Measurements from ENCODE around the gene TDG. TPM values are rescaled to one million over a fixed set of nuclear protein-coding genes. Genes with fewer than 3 reads are reported as not detected.
"Not testable (repeated sequence)": the region's sequence is repeated elsewhere in the genome, so short reads cannot be mapped to it uniquely, and the experiment has no call there.

The TDG gene
- polyA plus RNA-seq, 2 of the 4 experiments (the other 2 are of a cell fraction) = 28.7 to 65.4 TPM

DNA sequence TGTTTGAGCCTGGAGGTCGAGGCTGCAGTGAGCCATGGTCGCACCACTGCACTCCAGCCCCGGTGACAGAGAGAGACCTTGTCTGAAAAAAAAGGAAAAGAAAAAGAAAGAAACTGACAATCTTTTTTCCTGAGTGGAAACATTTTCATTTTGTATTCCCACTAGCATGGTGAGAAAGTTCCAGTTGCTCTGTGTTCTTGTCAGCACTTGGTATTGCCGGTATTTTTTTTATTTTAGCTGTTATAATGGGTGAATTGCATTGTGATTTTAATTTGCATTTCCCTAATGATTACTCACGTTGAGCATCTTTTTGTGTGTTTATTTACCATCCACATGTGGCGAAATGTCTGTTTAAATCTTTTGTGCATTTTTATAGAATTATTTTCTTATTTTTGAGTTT is 58.7 kb downstream of the TDG start:
- peak; percentile 67 for TF ChIP-seq ZFP36 (IDR thresholded peaks at IDR 0.05; ENCODE audit: borderline replicate concordance, partially characterized antibody)
- no peak for TF ChIP-seq HMGXB4 (CRISPR knock-in tag; IDR thresholded peaks at IDR 0.05; ENCODE audit: borderline replicate concordance)
- Histone ChIP-seq H3K4me1 (no peaks in the 10 kb centered on the region), H3K4me2 (no peak overlapping the region), H3K4me3 (no peak overlapping the region), H3K27ac (no peak overlapping the region), H3K9me3 (peaks cover 13% of the 10 kb centered on the region)
- DNase-seq (ENCODE audit: low read depth in 1 of 2, low spot score in 1 of 2) (no peak), FAIRE-seq (no peak), ATAC-seq (no peak)
- CTCF ChIA-PET = interaction anchor here (1.0 to 1.1 kb wide), 2 partner anchors 10 to 85 kb away, joined by 3 read pairs; no protein-coding TSS in a partner anchor
- POLR2A ChIA-PET = no interaction called here
- WGBS (ENCODE audit: missing lambda C conversion rate) = 58% methylated on average over 6 of the region's 6 CpGs

- Histone ChIP-seq H3K4me3 (no peak overlapping the region), H3K9me3 (peaks cover 13% of the 10 kb centered on the region), H3K27ac (no peak overlapping the region), H3K4me1 (no peaks in the 10 kb centered on the region), H3K4me2 (no peak overlapping the region)
- ATAC-seq = no peak
- TF ChIP-seq EP300 (IDR thresholded peaks at IDR 0.05) (no peak), KDM1A (IDR thresholded peaks at IDR 0.05; ENCODE audit: low read depth) (no peak), MAZ (IDR thresholded peaks at IDR 0.05; ENCODE audit: borderline replicate concordance, low read depth, low read length) (no peak), EHMT2 (IDR thresholded peaks at IDR 0.05; ENCODE audit: low read depth) (no peak), BHLHE40 (IDR thresholded peaks at IDR 0.05; ENCODE audit: low read depth, low read length) (no peak), CBX2 (IDR thresholded peaks at IDR 0.05; ENCODE audit: borderline replicate concordance, low read depth) (no peak), HDAC2 (IDR thresholded peaks at IDR 0.05) (no peak), JUNB (IDR thresholded peaks at IDR 0.05) (no peak), MYC (IDR thresholded peaks at IDR 0.05; ENCODE audit: borderline replicate concordance, low read length) (no peak), ZNF302 (CRISPR knock-in tag; IDR thresholded peaks at IDR 0.05) (no peak), CEBPB (IDR thresholded peaks at IDR 0.05) (no peak), FOXS1 (CRISPR knock-in tag; IDR thresholded peaks at IDR 0.05) (no peak)
- no peak for DNase-seq (ENCODE audit: low read depth in 1 of 2, low spot score in 1 of 2)
- POLR2A ChIA-PET = no interaction called here
- CTCF ChIA-PET = interaction anchor here (0.6 kb wide), 1 partner anchor 11 kb away, joined by 3 read pairs; no protein-coding TSS in a partner anchor
- 83% methylated on average over 2 of the region's 2 CpGs for WGBS (ENCODE audit: missing lambda C conversion rate)
- no peak for FAIRE-seq
These were observed 60.1 kb downstream of the TDG start for GRCh38 chr12:104025771-104026170.

GRCh38 chr12:104026841-104027599 is 61.3 kb downstream of the TDG start:
- Histone ChIP-seq H3K4me3 (no peak overlapping the region), H3K4me2 (no peak overlapping the region), H3K9me3 (peaks cover 13% of the 10 kb centered on the region), H3K27ac (no peak overlapping the region), H3K4me1 (no peaks in the 10 kb centered on the region)
- FAIRE-seq (no peak), DNase-seq (ENCODE audit: low read depth in 1 of 2, low spot score in 1 of 2) (no peak), ATAC-seq (no peak)
- TF ChIP-seq TFCP2L1 (CRISPR knock-in tag; IDR thresholded peaks at IDR 0.05) (no peak), HOXB5 (CRISPR knock-in tag; IDR thresholded peaks at IDR 0.05) (no peak), POLR2A (IDR thresholded peaks at IDR 0.05; ENCODE audit: low read length) (no peak), SMC3 (IDR thresholded peaks at IDR 0.05) (no peak)
- WGBS (ENCODE audit: missing lambda C conversion rate) = 46% methylated on average over 5 of the region's 5 CpGs
- ChIA-PET CTCF (interaction anchor here (1.6 to 1.8 kb wide), 2 partner anchors 13 to 15 kb away, joined by 3 to 6 read pairs; no protein-coding TSS in a partner anchor), POLR2A (interaction anchor here (1.2 kb wide), 1 partner anchor 97 kb away, joined by 4 read pairs; the partner anchor contains the start of gene HSP90B1)

GRCh38 chr12:104030596-104030995 is 64.9 kb downstream of the TDG start:
- H3K4me1 ChIP-seq; POLR2A ChIA-PET; H3K4me2 ChIP-seq; H3K27ac ChIP-seq; H3K9me3 ChIP-seq; FAIRE-seq; DNase-seq (ENCODE audit: low read depth in 1 of 2, low spot score in 1 of 2); H3K4me3 ChIP-seq; CTCF ChIA-PET: not testable (repeated sequence)
- ATAC-seq = peak; percentile 39 to 77; a peak in 3 of 6 replicates
- 73% methylated on average over 12 of the region's 27 CpGs for WGBS (ENCODE audit: missing lambda C conversion rate)

DNA sequence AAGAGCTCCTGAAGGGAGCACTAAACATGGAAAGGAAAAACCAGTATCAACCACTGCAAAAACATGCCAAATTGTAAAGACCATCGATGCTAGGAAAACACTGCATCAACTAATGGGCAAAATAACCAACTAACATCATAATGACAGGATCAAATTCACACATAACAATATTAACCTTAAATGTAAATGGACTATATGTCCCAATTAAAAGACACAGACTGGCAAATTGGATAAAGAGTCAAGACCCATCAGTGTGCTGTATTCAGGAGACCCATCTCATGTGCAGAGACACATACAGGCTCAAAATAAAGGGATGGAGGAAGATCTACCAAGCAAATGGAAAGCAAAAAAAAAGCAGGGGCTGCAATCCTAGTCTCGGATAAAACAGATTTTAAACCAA is 70.5 kb downstream of the TDG start:
- H3K27ac ChIP-seq; DNase-seq (ENCODE audit: low read depth in 1 of 2, low spot score in 1 of 2); FAIRE-seq; H3K4me3 ChIP-seq; H3K4me2 ChIP-seq; ATAC-seq; H3K4me1 ChIP-seq; POLR2A ChIA-PET; H3K9me3 ChIP-seq: not testable (repeated sequence)
- CTCF ChIA-PET = interaction anchor here (2.2 kb wide), 1 partner anchor 14 kb away, joined by 5 read pairs; no protein-coding TSS in a partner anchor
- 29% methylated on average over 2 of the region's 2 CpGs for WGBS (ENCODE audit: missing lambda C conversion rate)

Measured in A549 (cell line).